ENCODE measurements around the gene MED15.

MED15 gene

GRCh38 chr22:20547029-20547428 lies 39.6 kb downstream of the MED15 start:
- H3K27me3 Mint-ChIP-seq = no peaks in the 10 kb centered on the region
- no peaks in the 10 kb centered on the region for H3K9me3 Mint-ChIP-seq
- no peak overlapping the region for H3K4me3 Mint-ChIP-seq
- DNase-seq (ENCODE audit: low spot score in 2 of 2) (no peak), ATAC-seq (replicated peaks; ENCODE audit: extremely low read depth, poor library complexity, severe bottlenecking) (no peak)
- peaks cover 22% of the 10 kb centered on the region for H3K36me3 Mint-ChIP-seq (ENCODE audit: insufficient read depth)
- no peak overlapping the region for H3K27ac Mint-ChIP-seq (ENCODE audit: low read depth)
- peaks cover 67% of the 10 kb centered on the region for H3K4me1 Mint-ChIP-seq

- no peak for ATAC-seq (replicated peaks; ENCODE audit: extremely low read depth, poor library complexity, severe bottlenecking)
- H3K4me3 Mint-ChIP-seq = peak overlapping the region; percentile 73
- peak overlapping the region; percentile 98 for H3K27ac Mint-ChIP-seq (ENCODE audit: low read depth)
- H3K27me3 Mint-ChIP-seq = no peaks in the 10 kb centered on the region
- DNase-seq (ENCODE audit: low spot score in 2 of 2) = no peak
- H3K4me1 Mint-ChIP-seq = peaks cover 65% of the 10 kb centered on the region
- H3K36me3 Mint-ChIP-seq (ENCODE audit: insufficient read depth) = peaks cover 26% of the 10 kb centered on the region
- H3K9me3 Mint-ChIP-seq = no peaks in the 10 kb centered on the region
Measured at GRCh38 chr22:20548806-20549205, 41.4 kb downstream of the MED15 start.

- no peaks in the 10 kb centered on the region for H3K27me3 Mint-ChIP-seq
- peak; percentile 63 for ATAC-seq (replicated peaks; ENCODE audit: extremely low read depth, poor library complexity, severe bottlenecking)
- peak overlapping the region; percentile 73 for H3K4me3 Mint-ChIP-seq
- H3K27ac Mint-ChIP-seq (ENCODE audit: low read depth) = peak overlapping the region; percentile 98
- DNase-seq (ENCODE audit: low spot score in 2 of 2) = peak; percentile 40
- peaks cover 28% of the 10 kb centered on the region for H3K36me3 Mint-ChIP-seq (ENCODE audit: insufficient read depth)
- peaks cover 62% of the 10 kb centered on the region for H3K4me1 Mint-ChIP-seq
- no peaks in the 10 kb centered on the region for H3K9me3 Mint-ChIP-seq
Measured at GRCh38 chr22:20549232-20549841, 41.9 kb downstream of the MED15 start.

GRCh38 chr22:20550057-20550817 lies 42.8 kb downstream of the MED15 start:
- H3K27me3 Mint-ChIP-seq = no peaks in the 10 kb centered on the region
- DNase-seq (ENCODE audit: low spot score in 2 of 2) = no peak

DNA sequence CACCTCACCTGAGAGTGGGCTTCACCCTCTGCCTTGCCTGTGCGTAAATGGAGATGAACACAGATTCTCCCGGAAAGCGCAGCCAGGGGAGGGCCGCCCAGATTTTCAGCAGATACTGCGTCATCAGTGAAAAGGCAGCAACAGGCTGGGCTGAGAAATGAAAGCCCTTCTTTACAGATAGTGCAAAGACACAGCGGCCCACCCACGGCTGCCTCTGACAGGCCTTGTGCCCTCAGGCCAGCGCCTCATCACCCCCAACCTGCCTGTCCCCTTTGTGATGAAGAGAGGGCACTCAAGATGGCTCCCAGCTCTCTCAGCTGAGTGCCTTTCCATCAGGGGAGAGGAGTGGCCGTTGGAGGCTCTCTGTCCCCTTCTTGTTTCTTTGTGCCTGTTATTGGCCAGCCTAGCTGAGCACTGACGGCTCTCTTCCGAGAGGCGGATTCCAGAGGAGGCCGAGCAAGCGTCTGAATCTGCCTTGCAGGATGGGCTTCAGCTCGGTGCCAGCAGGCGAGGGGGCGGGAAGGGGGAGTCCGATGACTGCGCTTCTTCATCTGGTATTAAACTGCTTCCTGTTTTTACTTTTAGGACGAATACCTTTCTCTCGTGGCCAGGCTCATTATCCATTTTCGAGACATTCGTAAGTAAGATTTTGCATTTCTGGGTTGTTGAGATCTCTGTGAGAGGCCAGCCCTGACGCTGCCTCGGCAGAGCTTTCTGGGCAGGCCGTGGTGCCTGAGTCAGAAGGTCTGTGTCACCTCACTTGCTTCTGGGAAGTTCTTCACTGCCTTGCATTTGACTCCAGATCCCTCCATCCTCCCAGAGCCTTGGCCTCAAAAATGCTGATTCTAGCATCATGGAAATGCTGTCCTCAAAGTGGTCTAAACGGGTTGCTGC lies 43.7 kb downstream of the MED15 start:
- DNase-seq (ENCODE audit: low spot score in 2 of 2) (peak; percentile 45 to 58), ATAC-seq (replicated peaks; ENCODE audit: extremely low read depth, poor library complexity, severe bottlenecking) (peak; percentile 71)
- H3K27ac Mint-ChIP-seq (ENCODE audit: low read depth) = peak overlapping the region; percentile 98
- peaks cover 32% of the 10 kb centered on the region for H3K36me3 Mint-ChIP-seq (ENCODE audit: insufficient read depth)
- H3K27me3 Mint-ChIP-seq = no peaks in the 10 kb centered on the region
- no peaks in the 10 kb centered on the region for H3K9me3 Mint-ChIP-seq
- H3K4me3 Mint-ChIP-seq = peak overlapping the region; percentile 73
- H3K4me1 Mint-ChIP-seq = peaks cover 57% of the 10 kb centered on the region

More at GRCh38 chr22:20550057-20550817, 42.8 kb downstream of the MED15 start:
- Mint-ChIP-seq H3K9me3 (no peaks in the 10 kb centered on the region), H3K4me1 (peaks cover 60% of the 10 kb centered on the region), H3K4me3 (peak overlapping the region; percentile 73), H3K27ac (ENCODE audit: low read depth) (peak overlapping the region; percentile 98), H3K36me3 (ENCODE audit: insufficient read depth) (peaks cover 30% of the 10 kb centered on the region)
- ATAC-seq (replicated peaks; ENCODE audit: extremely low read depth, poor library complexity, severe bottlenecking) = peak; percentile 2

DNA sequence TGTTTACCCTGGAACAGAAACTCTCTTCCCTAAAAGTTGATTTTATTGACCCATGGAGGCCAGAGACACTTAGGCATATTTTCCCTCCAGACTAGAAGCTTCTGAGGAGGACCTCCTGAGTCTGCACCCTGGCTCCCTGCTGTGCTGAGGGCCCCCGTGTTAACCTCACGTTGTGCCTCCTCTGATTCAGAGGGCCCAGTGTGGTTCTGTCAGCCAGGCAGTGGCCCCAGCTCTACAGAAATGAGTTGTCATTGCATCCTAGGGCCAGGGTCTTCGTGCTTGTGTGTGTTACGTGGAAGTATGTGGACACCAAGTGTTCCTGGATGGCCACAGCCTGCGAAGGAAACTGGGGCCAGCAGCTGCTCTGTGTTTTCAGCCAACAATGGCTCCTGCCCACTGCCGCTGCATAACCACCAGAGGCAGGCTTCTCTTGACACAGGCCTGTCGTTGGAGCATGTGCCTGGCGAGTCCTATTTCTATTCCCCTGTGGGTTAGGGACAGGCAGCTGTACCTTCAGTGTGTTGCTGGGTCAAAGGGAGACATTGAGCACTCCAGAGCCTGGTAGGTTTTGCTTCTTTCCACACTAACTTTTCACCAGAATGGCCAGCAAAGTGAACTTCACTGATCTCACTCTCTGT lies 44.5 kb downstream of the MED15 start:
- DNase-seq (ENCODE audit: low spot score in 2 of 2) = no peak
- no peaks in the 10 kb centered on the region for H3K9me3 Mint-ChIP-seq
- H3K36me3 Mint-ChIP-seq (ENCODE audit: insufficient read depth) = peaks cover 32% of the 10 kb centered on the region
- peak overlapping the region; percentile 98 for H3K27ac Mint-ChIP-seq (ENCODE audit: low read depth)
- ATAC-seq (replicated peaks; ENCODE audit: extremely low read depth, poor library complexity, severe bottlenecking) = no peak
- H3K4me1 Mint-ChIP-seq = peaks cover 58% of the 10 kb centered on the region
- no peaks in the 10 kb centered on the region for H3K27me3 Mint-ChIP-seq
- H3K4me3 Mint-ChIP-seq = peak overlapping the region; percentile 73

- peaks cover 66% of the 10 kb centered on the region for H3K4me1 Mint-ChIP-seq
- H3K36me3 Mint-ChIP-seq (ENCODE audit: insufficient read depth) = peaks cover 38% of the 10 kb centered on the region
- H3K9me3 Mint-ChIP-seq = no peaks in the 10 kb centered on the region
- no peak for DNase-seq (ENCODE audit: low spot score in 2 of 2)
- ATAC-seq (replicated peaks; ENCODE audit: extremely low read depth, poor library complexity, severe bottlenecking) = no peak
- peak overlapping the region; percentile 98 for H3K27ac Mint-ChIP-seq (ENCODE audit: low read depth)
- no peaks in the 10 kb centered on the region for H3K27me3 Mint-ChIP-seq
- H3K4me3 Mint-ChIP-seq = peak overlapping the region; percentile 73
Measured at GRCh38 chr22:20552443-20553401, 45.3 kb downstream of the MED15 start.

- no peaks in the 10 kb centered on the region for H3K27me3 Mint-ChIP-seq
- H3K27ac Mint-ChIP-seq (ENCODE audit: low read depth) = no peak overlapping the region
- peaks cover 7% of the 10 kb centered on the region for H3K9me3 Mint-ChIP-seq
- no peak for DNase-seq (ENCODE audit: low spot score in 2 of 2)
- peak overlapping the region; percentile 66 for H3K4me3 Mint-ChIP-seq
- no peak for ATAC-seq (replicated peaks; ENCODE audit: extremely low read depth, poor library complexity, severe bottlenecking)
- H3K4me1 Mint-ChIP-seq = peaks cover 72% of the 10 kb centered on the region
- H3K36me3 Mint-ChIP-seq (ENCODE audit: insufficient read depth) = peaks cover 51% of the 10 kb centered on the region
Measured at GRCh38 chr22:20553947-20554741, 46.7 kb downstream of the MED15 start.

- peaks cover 57% of the 10 kb centered on the region for H3K36me3 Mint-ChIP-seq (ENCODE audit: insufficient read depth)
- H3K4me3 Mint-ChIP-seq = peak overlapping the region; percentile 66
- no peaks in the 10 kb centered on the region for H3K27me3 Mint-ChIP-seq
- peaks cover 11% of the 10 kb centered on the region for H3K9me3 Mint-ChIP-seq
- H3K27ac Mint-ChIP-seq (ENCODE audit: low read depth) = peak overlapping the region; percentile 94
- ATAC-seq (replicated peaks; ENCODE audit: extremely low read depth, poor library complexity, severe bottlenecking) (no peak), DNase-seq (ENCODE audit: low spot score in 2 of 2) (no peak)
- peaks cover 72% of the 10 kb centered on the region for H3K4me1 Mint-ChIP-seq
Measured at GRCh38 chr22:20554824-20555223, 47.4 kb downstream of the MED15 start.

DNA sequence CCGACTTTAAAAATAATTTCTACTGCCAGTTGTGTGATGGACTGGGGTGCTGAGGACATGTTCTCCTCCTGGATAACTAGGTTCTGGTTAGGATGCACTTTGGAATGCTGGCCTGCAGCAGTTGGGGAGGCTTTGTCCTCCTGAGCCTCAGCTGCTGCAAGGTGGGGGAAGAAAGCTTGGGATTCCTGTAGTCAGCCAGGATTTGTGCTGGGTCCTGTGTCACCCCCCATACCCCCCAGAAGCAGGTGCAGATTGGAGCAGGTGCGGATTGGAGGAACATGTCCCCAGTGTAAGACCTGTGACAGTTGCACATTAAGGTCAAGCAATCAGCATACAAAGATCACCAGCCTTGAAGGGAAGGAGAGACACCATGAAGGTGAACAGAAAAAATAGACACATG lies 51.1 kb downstream of the MED15 start:
- no peak for ATAC-seq (replicated peaks; ENCODE audit: extremely low read depth, poor library complexity, severe bottlenecking)
- Mint-ChIP-seq H3K27me3 (no peaks in the 10 kb centered on the region), H3K36me3 (ENCODE audit: insufficient read depth) (peaks cover 66% of the 10 kb centered on the region), H3K4me3 (peak overlapping the region; percentile 19), H3K9me3 (peaks cover 11% of the 10 kb centered on the region), H3K4me1 (peaks cover 62% of the 10 kb centered on the region), H3K27ac (ENCODE audit: low read depth) (peak overlapping the region; percentile 94)
- DNase-seq (ENCODE audit: low spot score in 2 of 2) = no peak

All from central memory CD8-positive, alpha-beta T cell (primary cell).